Fibroblast of the conjunctiva (primary cell): ENCODE data around the gene HSPA4.

Experiments
- DNase-seq: peaks from one replicate; pipeline ENCODE4 v3.0.0-alpha.2; 2010; ENCODE audit warnings: low read depth

HSPA4 gene

DNA sequence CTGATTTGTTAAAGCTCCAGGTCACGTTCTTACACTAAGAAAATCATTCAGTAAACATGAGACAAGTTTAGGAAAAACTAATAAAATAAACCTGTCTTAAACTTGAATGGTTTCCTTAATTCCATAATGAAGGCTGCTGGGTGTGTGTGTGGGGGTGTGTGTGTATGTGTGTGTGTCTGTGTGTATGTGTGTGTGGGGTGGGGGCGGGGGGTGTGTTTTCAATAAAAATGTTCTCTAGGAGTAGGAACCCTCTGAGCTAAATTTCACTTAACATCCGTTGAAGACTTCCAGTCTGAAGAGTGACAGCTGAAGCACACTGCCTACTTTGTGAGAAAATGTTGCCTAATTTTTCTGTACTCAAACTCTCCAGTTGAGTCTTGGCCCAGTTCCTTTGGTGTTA is 54.5 kb downstream of the HSPA4 start:
- no peak for DNase-seq

DNA sequence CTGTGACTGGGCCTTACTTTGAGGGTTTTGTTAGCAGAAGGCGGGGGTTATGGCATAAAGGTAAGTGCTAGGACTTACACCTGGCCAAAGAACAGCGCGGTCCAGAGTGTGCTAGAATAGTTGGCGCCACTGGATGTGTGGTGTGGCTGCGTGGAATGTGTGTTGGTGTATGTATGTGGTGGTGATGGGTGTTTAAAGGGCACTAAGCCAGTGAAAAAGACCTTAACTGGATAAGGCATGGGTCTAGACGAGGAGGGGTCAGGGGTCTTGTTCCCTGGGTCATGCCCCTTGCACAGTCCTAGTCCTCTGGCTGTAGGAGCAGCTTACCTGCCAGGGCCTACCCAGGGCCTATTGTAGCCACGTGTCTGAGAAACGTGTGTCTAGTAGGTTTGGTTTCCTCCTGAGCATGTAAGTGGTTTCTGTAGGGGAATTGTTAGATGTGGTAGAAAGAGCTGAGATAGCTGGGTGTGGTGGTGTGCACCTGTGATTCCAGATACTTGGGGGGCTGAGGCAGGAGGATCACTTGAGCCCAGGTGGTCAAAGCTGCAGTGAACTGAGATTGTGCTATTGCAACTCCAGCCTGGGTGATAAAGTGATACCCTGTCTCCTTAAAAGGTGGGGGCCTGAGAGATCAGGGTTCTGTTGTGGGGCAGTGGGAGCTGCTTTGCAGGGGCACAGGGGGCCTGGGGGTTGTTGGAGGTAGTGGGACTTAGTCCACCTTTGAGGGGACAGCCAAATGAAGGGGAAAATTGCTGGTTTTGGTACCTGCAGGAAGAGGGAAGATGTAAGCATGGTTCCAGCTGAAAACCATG is 55.2 kb downstream of the HSPA4 start:
- no peak for DNase-seq

DNA sequence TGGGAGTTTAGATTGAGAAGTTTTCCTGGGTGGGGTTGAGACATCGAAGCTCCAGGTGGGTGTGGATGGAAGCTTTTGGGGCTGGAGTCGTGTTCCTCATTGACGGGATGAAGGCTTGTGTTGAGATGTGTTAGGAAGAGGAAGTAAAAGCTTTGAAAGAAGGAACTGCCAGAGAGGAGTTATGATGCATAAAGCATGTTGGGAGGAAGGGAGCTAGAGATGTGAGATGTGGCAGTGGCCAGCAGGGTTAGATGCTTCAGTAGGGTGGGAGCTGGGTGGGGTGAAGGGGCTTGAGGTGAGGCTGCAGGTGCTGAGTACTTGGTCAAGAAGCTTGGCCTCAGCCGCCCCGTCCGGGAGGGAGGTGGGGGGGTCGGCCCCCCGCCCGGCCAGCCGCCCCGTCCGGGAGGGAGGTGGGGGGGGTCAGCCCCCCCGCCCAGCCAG is 56.7 kb downstream of the HSPA4 start:
- DNase-seq: no peak

DNA sequence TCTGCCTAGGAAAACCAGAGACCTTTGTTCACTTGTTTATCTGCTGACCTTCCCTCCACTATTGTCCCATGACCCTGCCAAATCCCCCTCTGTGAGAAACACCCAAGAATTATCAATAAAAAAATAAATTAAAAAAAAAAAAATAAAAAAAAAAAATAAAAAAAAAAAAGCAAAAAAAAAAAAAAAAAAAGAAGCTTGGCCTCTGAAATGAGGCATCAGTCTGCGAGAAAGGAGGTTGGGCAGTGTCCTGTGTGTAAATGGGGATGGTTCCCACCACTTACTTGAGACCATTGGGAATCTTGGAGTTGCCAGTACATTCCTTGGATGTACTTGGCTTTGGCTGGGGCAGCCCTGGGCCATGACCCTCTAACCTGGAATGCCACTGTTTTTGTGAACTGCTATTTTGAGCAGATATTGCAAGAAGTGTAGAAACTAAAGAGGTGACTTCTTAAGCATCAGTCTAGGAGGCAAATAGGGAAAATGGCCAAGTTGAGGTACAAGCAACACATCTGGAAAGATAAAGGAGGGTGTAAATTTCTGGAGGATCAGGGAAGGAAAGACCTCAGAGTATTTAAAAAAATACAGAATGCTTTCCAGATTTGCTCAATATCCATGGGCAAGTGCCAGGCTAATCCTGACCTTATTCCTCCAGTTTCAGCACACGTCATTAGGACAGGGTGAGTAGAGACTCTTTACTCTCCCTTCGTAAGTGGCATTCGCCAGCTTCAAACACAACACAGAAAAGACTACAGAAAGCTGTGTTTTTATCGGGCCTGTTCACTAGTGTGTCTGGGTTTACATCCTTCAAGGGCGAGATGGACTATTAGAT is 58.1 kb downstream of the HSPA4 start:
- DNase-seq: no peak

DNA sequence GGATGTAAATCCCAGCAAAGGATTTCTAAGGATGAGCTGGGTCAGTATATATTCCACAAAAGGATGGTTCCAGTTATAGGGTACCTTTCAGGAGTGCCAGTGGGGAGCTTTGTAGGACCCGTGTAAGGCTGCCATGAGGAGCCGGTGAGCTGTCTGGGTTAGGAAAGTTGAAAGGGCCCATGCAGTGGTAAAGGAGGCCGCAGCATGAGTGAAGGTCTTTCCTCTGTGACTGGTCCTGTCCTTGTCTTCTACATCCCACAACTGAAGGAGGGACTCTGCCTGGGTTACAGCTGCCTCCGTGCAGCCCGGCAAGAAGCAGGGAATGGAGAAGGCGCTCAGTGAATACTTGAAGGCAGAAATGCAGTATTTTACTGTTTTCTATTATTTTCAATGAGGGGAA is 58.9 kb downstream of the HSPA4 start:
- no peak for DNase-seq

DNA sequence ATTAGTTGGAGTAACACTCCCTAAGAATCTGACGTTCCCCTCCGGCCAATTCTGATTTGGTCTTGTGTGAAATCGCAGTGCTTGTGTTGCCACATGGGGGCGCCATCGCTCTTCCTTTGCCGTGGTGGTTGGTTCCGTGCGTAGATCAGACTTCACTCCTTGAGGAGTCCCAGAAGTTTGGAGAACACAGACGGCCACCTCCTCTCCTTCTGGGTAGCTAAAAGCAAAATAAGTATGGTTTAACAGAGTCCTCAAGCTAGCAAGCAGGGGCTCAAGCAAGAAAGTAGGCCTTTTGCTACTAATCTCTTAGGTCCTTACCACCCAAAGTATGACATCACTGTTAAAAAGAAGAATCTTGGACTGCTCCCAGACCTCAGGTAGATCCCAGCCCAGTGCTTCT is 59.5 kb downstream of the HSPA4 start:
- DNase-seq: peak; percentile 78

DNA sequence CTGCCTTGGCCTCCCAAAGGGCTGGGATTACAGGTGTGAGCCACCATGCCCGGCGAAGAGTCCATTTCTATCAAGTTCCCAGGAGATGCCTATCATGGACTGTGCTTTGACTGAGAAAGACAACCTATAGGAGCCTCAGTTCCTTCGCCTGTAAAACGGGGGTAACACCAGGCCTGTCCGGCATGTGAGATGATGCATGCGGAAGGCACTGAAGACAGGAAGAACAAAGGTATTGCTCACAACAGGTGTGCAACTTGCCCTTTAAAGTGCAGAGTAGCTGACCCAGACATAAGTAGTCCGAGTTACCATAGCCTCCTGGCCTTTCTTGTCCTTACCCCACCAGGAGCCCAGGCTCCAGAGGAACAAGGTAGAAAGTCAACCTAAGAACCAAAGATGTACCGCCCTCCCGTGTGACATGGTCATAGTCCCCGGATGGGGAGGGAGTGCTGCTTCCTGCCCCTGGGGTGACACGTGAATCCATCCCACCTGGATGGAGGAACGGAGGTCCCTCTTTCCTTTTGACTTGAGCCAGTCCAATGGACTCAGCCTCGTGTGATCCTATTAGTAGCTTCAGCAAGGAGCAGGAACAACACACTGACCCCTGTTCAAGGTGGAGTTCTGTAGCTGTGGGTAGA is 60.3 kb downstream of the HSPA4 start:
- no peak for DNase-seq

DNA sequence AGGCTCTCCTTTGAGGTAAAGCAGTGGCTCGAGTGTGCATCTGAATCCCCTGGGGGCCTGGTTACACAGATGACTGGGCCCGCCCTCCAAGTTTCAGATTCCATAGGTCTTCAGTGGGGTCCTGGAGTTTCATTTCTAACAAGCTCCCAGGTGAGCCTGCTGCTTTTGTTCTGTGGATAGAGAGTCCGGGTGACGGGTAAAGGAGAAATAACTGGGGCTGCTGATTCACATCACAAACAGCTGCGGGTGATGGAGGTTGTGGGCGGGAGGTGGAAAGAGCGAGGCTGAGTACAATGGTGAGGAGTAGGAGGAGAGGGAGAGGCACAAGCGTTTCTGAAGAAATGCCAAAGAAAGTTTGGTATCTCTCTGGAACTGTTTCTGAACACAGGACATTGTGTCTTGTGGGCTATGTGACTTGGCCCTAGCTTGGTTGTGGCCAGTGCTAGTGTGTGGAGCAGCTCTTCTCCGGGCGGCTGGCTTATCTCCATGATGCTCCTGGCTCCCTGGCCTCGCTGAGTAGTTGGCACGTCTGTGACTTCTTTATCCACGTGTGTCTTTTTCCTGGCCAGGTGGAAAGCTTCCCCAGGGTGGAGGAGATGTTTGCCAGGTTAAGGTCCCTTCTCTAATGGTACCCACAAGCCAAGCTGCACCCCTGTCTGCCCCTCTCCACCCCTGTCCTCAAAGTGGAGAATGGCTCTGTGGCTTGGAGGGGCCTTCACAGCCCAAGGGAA is 61.7 kb downstream of the HSPA4 start:
- DNase-seq: no peak

DNA sequence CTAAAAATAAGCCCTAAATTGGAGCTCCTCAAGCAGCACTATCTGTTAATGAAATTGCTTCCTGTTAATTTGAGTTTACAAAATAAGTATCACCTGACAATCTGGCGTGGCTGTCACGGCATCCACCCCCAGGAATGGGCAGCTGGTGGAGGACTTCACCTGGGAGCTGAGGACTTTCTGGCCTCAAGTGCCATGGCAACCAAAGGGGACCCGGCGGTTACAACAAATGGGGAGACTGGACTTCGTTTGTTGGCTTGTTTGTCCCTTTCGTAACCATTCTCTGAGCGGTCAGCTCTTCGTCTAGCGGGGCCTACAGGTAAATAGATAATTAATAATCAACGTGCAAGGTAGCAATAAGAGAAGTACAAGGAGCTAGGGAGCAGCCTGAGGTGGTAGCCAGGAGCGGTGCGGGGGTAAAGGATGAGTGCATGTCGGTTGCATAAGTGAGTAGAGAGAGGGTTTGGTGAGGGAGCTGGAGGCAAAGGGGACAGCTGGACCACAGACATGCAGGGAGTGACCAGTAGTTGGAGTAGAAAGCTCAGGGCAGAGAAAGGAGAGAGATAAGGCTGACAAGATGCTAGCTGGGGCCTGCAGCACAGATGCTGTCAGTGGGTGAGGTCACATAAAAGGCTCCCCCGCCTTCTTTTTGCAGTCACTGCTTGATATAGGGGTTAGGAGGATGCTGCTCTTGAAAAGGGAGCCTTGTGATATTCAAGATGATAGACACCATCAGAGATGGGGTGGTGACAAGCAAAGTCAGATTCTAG is 62.5 kb downstream of the HSPA4 start:
- DNase-seq: no peak

DNA sequence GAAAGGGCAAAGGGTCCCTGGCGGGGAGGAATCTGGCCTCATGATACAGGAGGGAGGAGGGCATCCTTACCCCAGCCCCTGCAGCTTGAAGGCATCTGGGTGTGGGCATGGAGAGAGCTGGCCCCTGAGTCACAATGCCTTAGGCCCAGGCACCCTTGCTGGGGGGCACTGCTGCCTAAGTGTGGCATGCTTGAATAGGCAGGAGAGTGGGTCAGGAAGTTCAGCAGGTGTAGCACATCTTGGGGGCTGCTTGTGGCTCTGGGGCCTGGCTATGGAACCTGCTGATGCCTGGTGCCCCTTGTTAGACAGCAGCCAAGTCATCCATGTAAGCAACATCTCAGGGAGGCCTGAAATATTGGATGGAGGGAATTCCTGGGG is 63.1 kb downstream of the HSPA4 start:
- DNase-seq: no peak

DNA sequence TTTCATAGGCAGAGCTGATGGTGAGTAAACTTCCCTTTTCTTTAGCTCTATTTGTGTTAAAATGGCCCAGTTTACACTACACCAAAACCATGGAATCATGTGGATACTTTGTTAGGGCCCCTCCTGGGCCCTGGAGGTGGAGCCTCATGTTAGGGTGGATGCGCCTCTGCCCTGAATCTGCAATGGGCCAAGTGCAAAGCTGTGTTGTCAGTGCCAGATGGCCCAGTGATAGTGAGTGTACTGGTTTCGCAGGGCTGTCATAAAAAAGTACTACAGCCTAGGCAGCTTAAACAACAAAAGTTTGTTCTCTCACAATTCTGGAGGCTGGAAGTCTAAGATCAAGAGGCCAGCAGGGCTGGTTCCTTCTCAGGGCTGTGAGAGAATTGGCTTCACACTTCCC is 64.8 kb downstream of the HSPA4 start:
- DNase-seq: no peak

DNA sequence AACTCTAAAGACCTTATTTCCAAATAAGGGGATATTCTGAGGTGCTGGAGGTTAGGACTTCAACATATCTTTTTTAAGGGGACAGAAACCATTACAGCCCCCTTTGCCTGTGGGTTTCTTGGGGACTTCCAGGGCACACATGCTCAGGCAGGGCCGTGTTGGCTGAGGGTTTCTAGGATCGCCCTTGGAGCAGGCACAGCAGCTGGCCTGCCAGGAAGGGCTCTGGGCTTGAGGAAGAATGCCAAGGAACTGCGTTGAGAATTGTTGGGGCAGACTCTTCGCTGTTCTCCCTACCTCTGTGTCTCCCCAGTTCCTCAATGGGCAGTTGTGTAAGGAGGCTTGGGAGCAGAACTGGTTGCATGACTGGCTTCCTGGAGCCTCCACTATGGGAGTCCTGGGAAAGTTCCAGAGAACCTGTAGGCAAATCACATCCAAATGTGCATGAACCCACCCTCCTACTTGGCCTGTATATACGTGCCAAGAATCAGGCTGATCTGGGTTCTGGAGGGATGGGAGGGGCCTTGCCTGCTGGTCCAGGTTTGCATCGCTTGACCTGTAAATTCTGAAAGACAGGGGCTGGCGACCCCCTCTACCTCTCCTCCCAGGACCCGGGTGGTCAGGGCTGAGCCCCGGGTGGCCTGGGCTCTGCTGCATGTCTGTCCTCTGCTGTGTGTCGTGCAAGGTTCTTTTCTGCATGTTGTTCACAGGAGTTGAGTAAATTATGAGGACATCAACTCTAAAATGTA is 65.5 kb downstream of the HSPA4 start:
- DNase-seq: no peak

DNA sequence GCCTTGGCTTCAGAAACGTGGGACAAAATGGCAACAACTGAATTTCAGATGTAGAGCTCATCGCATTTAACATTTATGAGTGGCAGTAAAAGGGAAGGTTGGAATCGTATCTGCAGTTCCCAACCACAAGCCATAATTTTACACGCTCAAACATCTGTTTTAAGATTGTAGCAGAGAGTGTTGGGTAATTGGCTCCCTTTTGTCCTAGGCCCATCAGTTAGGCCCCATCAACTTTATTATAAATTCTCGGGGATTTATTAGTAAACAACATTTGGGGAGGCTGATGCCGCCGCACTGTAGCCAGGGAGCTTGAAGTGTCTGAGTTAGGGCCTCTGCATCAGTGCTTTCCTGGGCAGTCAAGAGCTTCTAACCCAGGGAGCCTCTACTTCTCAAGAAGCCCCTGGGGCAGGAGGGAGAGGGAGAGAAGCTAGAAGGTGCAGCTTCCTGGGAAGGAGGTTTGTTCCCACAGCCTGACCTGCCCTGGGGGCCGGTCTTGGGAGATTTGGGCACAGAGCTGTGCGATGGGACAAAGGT is 66.2 kb downstream of the HSPA4 start:
- DNase-seq: no peak

DNA sequence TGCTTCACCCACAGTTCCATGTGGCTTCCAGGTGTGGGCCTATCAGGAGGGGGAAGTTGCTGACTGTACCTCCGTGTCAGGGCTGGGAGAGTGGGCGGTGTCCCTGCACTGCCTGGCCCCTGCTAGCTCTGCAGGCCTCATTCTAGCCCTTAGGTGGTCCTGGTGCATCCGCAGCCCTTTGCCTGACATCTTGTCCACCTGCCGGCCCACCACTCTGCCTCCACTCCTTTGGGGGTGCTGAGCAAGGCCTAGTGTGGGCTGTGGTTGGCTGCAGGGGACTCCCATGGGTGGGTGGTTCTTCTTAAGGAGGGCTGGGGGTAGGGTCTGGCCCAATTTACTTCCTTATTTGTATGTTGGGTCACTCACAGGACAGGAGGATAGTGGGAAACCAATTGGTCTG is 66.9 kb downstream of the HSPA4 start:
- no peak for DNase-seq

DNA sequence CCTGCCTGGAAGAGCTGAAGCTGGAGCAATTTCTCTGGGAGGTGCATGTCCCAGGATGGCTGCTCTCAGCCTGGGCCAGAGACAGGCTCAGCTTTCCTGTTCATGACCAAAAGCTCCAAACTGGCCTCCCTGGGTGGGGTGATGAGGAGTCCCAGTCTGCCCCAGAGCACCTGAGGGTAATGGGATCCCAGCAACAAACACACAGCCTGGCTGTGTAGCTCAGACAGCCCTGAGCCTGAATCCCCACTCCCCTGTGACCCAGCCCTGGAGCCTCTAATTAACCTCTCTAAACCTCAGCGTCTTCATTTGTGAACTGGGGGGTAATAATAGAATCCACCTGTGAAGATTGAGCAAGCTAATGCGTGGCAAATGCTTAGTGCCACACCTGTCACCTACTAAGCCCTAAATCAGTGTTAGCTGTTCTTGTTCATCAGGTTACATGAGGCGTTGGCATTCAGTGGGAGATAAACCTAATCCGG is 67.5 kb downstream of the HSPA4 start:
- DNase-seq: no peak

DNA sequence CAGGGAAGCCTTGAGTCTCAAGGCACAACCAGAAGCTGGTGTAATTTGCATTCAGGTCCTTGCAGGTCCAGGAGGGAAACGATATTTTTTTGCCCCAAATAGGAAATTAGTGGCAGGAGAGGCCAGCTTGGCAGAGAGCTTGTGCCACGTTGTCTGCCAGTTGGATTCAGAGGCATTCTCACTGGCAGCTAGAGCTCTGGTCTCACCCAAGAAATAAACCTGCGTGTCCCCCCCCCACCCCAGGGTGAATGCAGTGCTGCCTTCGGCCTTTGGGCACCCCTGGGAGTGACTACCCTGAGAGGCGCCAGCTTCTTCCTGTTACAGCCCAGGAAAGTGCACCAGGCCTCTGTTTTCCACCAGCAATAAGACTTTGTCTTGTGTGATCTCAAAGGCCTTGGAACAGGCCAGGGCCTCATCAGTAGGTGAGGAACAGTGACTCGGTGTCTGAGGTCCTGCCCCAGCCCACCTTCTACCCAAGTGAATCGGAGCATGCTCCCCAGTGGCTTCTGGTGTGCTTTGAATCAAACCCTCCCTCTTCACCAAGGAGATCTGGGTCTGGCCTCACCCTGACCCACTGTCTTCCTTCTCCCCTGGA is 68.4 kb downstream of the HSPA4 start:
- no peak for DNase-seq

DNA sequence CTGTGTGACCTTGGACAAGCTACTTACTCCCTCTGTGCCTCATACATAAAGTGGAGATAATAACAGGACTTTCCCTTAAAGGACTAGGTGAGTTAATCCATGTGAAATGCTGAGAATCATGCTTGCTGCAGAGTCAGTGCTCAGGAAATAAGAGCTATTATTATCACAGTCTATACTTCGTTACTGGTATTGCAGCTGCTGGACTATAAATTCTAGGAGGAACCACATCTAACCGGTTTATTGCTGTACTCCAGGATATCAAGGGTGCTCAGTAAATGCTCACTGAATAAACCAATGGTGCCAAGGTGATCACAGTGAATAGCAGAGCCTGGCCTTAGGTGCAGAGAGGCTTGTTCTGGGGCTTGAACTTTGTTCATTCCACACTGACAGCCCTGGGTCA is 69.3 kb downstream of the HSPA4 start:
- no peak for DNase-seq

DNA sequence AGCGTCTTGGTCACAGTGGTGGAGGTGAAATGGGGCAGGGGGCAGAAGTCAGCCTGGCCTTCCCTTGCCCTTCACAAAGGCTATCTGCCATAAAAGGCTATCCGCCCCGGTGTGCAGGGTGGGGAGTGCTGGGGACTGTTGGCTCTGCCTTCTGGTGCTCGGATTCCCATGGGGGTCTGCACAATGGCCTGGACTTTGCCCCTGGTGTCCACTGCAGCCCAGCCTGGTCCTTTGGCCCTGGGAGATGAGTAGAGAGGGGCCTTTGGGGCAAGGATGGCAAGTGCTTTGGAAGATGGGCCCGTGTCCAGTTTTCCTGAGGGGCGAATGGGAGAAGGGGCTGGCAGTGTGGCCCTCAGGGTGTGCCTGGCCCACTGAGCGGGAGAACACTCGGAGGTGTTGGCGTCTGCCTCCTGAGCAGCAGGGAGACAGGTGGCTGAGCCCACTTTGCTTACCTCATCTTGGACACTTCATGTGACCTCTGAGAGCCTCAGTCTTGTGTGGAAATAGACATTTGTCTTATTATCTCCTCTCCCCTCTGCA is 69.9 kb downstream of the HSPA4 start:
- no peak for DNase-seq

DNA sequence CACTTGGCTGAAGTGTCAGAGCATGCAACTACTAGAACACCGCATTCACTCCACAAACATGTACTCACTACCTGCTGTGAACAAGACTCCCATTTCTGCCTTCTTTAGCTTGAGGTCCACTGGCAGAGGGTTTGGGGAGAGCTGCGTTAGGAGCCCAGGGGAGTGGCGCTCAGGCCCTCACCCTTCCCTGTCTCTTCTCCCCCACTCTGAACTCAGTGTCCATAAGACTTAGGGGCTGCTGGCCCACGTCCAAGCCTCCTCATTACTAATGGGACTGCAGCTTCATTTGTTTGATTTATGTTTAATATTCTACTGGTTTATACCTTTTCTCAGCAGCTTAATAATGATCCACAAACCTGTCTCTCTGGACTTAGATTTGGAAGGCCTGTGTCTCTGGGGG is 70.9 kb downstream of the HSPA4 start:
- no peak for DNase-seq

DNA sequence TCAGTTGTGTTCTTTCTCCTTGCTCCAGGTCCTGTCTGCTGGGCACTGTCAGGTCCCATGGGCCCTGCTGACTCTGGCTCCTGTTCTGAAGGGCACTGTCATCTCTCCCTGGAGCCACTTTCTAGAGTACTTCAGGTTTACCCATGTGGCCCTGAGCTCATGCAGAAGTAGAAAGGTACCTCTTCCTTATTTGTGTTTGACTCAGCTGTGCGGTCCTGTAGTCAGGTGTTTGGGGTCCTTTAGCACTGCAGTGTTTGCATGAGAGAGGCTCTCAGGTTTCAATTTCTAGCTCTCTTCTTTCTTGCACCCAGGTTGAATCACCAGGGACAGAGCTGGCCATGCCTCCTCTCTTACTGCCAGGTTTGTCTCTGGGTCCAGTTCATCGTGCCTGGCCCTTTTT is 71.5 kb downstream of the HSPA4 start:
- DNase-seq: no peak
